Measurements from ENCODE around the gene KBTBD3.

DNA sequence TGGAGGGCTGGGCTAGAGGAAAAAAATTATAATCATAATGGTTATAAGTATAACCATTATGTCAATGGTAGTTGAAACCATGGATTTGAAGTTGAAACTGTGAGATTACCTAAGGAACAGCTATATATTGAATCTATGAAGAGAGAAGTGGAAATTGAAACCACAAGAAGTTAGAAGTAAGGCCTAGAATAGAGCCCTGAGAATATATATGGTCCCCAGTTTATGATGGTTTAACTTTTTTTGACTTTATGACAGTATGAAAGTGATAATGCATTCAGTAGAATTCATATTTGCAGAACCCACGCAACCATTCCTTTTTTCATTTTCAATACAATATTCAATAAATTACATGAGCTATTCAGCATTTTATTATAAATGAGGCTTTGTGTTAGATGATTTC, 15.3 kb upstream of the KBTBD3 start:
- TF ChIP-seq, protein P1, sequence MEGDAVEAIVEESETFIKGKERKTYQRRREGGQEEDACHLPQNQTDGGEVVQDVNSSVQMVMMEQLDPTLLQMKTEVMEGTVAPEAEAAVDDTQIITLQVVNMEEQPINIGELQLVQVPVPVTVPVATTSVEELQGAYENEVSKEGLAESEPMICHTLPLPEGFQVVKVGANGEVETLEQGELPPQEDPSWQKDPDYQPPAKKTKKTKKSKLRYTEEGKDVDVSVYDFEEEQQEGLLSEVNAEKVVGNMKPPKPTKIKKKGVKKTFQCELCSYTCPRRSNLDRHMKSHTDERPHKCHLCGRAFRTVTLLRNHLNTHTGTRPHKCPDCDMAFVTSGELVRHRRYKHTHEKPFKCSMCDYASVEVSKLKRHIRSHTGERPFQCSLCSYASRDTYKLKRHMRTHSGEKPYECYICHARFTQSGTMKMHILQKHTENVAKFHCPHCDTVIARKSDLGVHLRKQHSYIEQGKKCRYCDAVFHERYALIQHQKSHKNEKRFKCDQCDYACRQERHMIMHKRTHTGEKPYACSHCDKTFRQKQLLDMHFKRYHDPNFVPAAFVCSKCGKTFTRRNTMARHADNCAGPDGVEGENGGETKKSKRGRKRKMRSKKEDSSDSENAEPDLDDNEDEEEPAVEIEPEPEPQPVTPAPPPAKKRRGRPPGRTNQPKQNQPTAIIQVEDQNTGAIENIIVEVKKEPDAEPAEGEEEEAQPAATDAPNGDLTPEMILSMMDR (IDR thresholded peaks at IDR 0.05), result no peak
- TF ChIP-seq EP300 (IDR thresholded peaks at IDR 0.05), result no peak
- no peak for TF ChIP-seq POLR2AphosphoS5 (IDR thresholded peaks at IDR 0.05)
- no peak for TF ChIP-seq POLR2A (IDR thresholded peaks at IDR 0.05)

All from sigmoid colon (tissue), 4 donors.